Stimulated activated naive CD8-positive, alpha-beta T cell treated with anti-CD3 and anti-CD28 coated beads, Interleukin-15, Interleukin-2, amounts not matched to agents 100 U/mL and 50 U/mL, for 24 hours (primary cell): ENCODE results near the gene TMCO1.
"Not testable (repeated sequence)": the region's sequence is repeated elsewhere in the genome, so short reads cannot be mapped to it uniquely, and the experiment has no call there.

ENCODE experiments used
- ATAC-seq: fragments of 150-1000 bp; cut with Tn5 transposase; one replicate; pipeline ENCODE4 v1.10.0; 2021
- DNase-seq: peaks from one replicate; pipeline ENCODE4 v3.0.0; 2021

Gene TMCO1

GRCh38 chr1:165686971-165687433, 81.7 kb downstream of the TMCO1 start:
- no peak for DNase-seq
- no peak for ATAC-seq

GRCh38 chr1:165686121-165686970, 82.3 kb downstream of the TMCO1 start:
- no peak for ATAC-seq
- DNase-seq, result no peak

DNA sequence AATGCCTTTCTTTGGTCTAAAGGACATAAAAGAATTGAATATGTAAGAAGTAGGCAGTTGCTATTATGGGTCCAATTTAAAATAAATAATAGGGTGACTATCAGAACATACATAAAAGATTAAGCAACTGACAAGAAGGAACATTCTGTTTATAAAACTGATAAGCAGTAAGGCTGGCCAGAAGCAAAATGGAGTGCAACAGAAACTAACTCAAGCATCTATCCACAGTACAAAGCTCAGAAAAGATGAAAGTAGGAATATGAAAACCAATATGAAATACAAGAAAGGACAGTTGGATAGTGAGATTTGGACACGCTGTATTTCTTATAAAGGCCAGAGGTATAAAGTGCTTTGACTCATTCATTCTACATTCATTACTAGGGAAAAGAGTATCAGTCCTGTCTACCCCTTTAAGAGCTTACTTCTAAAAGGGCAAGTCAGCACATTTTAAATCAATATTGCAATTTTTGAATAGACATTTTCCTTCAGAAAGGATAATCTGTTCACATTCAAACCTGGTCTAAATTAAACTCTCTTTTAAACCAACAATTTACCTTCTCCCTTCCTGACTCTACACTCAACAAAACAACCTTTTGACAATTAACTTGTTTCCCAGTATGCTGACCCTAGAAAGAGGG, 84.7 kb downstream of the TMCO1 start:
- DNase-seq (no peak), ATAC-seq (no peak)

DNA sequence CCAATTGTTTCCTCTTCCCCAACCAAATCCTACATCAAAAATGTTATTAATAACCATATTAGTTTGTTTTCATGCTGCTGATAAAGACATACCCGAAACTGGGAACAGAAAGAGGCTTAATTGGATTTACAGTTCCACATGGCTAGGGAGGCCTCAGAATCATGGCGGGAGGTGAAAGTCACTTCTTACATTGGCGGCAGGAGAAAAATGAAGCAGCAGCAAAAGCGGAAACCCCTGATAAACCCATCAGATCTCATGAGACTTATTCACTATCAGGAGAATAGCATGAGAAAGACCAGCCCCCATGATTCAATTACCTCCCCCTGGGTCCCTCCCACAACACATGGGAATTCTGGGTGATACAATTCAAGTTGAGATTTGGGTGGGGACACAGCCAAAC, 87.9 kb downstream of the TMCO1 start:
- not testable (repeated sequence) for DNase-seq, ATAC-seq

- ATAC-seq, result no peak
- no peak for DNase-seq
Measured at GRCh38 chr1:165680303-165680702, 88.4 kb downstream of the TMCO1 start.

DNA sequence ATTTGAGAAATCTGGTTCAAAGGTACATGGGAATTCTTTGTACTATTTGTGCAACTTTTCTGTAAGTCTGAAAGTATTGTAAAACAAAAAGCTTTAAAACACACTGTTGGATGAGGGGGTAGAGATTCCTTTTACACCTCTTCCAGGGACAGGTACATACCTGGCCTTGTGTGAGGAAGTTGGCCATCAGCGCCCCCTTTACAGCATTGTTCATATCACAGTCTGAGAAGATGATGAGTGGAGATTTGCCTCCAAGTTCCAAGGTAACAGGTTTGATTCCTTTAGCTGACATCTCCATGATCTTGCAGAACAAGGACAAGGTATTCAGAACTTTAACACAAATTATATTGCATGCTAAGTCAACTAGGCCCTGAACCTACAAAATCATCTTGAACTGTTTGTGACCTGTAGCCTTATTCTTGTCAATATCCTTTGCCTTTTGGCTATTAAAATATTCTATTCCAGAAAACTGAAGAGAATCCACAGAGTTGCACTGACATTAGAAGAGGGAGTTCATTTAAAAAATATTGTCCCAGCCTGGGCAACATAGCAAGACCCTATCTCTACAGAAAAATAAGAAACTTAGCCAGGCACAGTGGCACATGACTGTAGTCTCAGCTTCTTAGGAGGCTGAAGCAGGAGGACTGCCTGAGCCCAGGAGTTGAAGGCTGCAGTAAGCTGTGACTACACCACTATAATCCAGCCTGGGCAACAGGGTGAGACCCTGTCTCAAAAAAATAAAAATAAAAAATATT, 89.2 kb downstream of the TMCO1 start:
- ATAC-seq (no peak), DNase-seq (no peak)

DNA sequence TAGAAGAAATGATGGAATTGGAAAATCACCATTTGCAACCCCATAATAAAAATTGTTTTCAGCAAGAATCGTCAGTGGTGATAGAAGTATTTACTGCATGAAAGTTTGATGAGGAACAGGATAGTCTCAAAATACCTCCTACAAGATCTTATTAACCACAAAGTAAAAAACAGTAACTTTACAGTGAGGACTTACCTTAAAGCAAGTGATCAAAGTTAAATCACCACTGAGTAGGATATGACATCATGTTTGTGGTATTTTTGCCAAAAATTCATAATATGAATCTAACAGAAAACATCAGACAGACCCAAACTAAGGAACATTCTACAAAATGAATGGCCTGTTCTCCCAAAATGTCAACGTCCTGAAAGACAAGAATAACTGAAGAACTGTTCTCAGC, 90.2 kb downstream of the TMCO1 start:
- ATAC-seq (no peak), DNase-seq (no peak)
